SK-N-SH (cell line): ENCODE measurements around the gene KCNQ2. TPM values are rescaled to one million over a fixed set of nuclear protein-coding genes. Genes with fewer than 3 reads are reported as not detected.

ENCODE experiments used
- CTCF ChIA-PET: fragments of 300-600, 350-600 bp; formaldehyde crosslinking; extraction: SDS; loops from one replicate; lab custom pipeline; 2021; lab: Yijun Ruan, JAX
- POLR2A ChIA-PET: fragments of 350-600 bp; sonication (Branson Sonifier 250); formaldehyde crosslinking; extraction: SDS; loops from one replicate; lab custom pipeline; 2020; ENCODE audit warnings: antibody characterized with exemption, inconsistent platforms; lab: Yijun Ruan, JAX
- DNase-seq: peaks from one replicate; pipeline ENCODE4 v3.0.0; 2012
- H2AFZ ChIP-seq: fragments of 200-600 bp; sonication (generic); 2 replicates; pipeline ENCODE4 v1.8.1; 2016; ENCODE audit warnings: antibody characterized with exemption, mild to moderate bottlenecking, low read depth
- H3F3A ChIP-seq: fragments of 200-600 bp; sonication (generic); replicated peaks from 2 replicates; pipeline ENCODE3; 2016; ENCODE audit warnings: antibody characterized with exemption, mild to moderate bottlenecking; ENCODE audit not compliant: insufficient read depth
- H3K27ac ChIP-seq, 2 experiments: fragments of 200-500 bp in 1 of 2; fragments of 200-600 bp in 1 of 2; sonication (Bioruptor generic) in 1 of 2; sonication (generic), shearing (Covaris generic) in 1 of 2; 2 replicates each; pipeline versions ENCODE4 v1.5.1 to v1.6.1; 2014 to 2016; ENCODE audit warnings: low read depth in 2 of 2, inconsistent platforms in 1 of 2, low read length in 1 of 2, mild to moderate bottlenecking in 1 of 2, mixed read lengths in 1 of 2
- H3K27me3 ChIP-seq: fragments of 200-600 bp; sonication (generic), shearing (Covaris generic); 2 replicates; pipeline ENCODE4 v1.6.1; 2016; ENCODE audit warnings: mixed run types; ENCODE audit not compliant: insufficient read depth
- H3K36me3 ChIP-seq, 2 experiments: fragments of 200-500 bp in 1 of 2; fragments of 200-600 bp in 1 of 2; sonication (Bioruptor generic) in 1 of 2; sonication (generic) in 1 of 2; replicated peaks in 1 of 2; 2 replicates each; pipeline versions ENCODE3 to v1.5.1; 2014 to 2016; ENCODE audit warnings: low read length in 1 of 2, mild to moderate bottlenecking in 1 of 2; ENCODE audit not compliant: insufficient read depth in 2 of 2, control insufficient read depth in 1 of 2
- H3K4me1 ChIP-seq, 2 experiments: fragments of 200-500 bp in 1 of 2; fragments of 200-600 bp in 1 of 2; sonication (Bioruptor generic) in 1 of 2; sonication (generic), shearing (Covaris generic) in 1 of 2; 2 replicates each; pipeline versions ENCODE4 v1.5.1 to v1.6.1; 2014 to 2016; ENCODE audit warnings: low read depth in 1 of 2, low read length in 1 of 2, mixed run types in 1 of 2; ENCODE audit not compliant: insufficient read depth in 2 of 2, control insufficient read depth in 1 of 2
- H3K4me2 ChIP-seq: fragments of 200-600 bp; sonication (generic), shearing (Covaris generic); 2 replicates; pipeline ENCODE4 v1.6.1; 2017; ENCODE audit warnings: mixed run types
- H3K4me3 ChIP-seq, 2 experiments: fragments of 200-500 bp in 1 of 2; fragments of 200-600 bp in 1 of 2; sonication (Bioruptor generic) in 1 of 2; sonication (generic), shearing (Covaris generic) in 1 of 2; 2 replicates each; pipeline versions ENCODE4 v1.5.1 to v1.8.1; 2014 to 2016; ENCODE audit warnings: low read depth in 2 of 2, inconsistent platforms in 1 of 2, low read length in 1 of 2, mild to moderate bottlenecking in 1 of 2, mixed read lengths in 1 of 2, moderate library complexity in 1 of 2
- H3K79me2 ChIP-seq: fragments of 200-600 bp; sonication (generic); 2 replicates; pipeline ENCODE4 v1.8.1; 2017; ENCODE audit warnings: mild to moderate bottlenecking; ENCODE audit not compliant: insufficient read depth
- H3K9ac ChIP-seq: fragments of 200-600 bp; sonication (generic); 2 replicates; pipeline ENCODE4 v1.6.1; 2017; ENCODE audit warnings: mixed run types
- H3K9me2 ChIP-seq: fragments of 200-600 bp; sonication (generic); 2 replicates; pipeline ENCODE4 v1.6.1; 2017; ENCODE audit warnings: mixed run types
- H3K9me3 ChIP-seq: fragments of 200-600 bp; sonication (generic); 2 replicates; pipeline ENCODE4 v1.6.1; 2017; ENCODE audit warnings: mixed run types, mild to moderate bottlenecking, moderate library complexity
- H4K20me1 ChIP-seq: fragments of 200-600 bp; sonication (generic); 2 replicates; pipeline ENCODE4 v1.6.1; 2017; ENCODE audit warnings: mild to moderate bottlenecking, mixed run types; ENCODE audit not compliant: insufficient read depth
- CTCF ChIP-seq: fragments of 200-600 bp; sonication (generic); IDR thresholded peaks from 2 replicates; pipeline ENCODE4 v1.6.1; 2017; ENCODE audit warnings: antibody characterized with exemption, mild to moderate bottlenecking, moderate library complexity
- ELF1 ChIP-seq: IDR thresholded peaks from 2 replicates; pipeline ENCODE4 v1.4.0; 2012
- EZH2phosphoT487 ChIP-seq: fragments of 200-600 bp; sonication (generic); IDR thresholded peaks from 2 replicates; pipeline ENCODE4 v1.6.1; 2017; ENCODE audit warnings: low read depth, mixed run types, mild to moderate bottlenecking, antibody characterized with exemption, moderate library complexity, borderline replicate concordance
- FOSL2 ChIP-seq: IDR thresholded peaks from 2 replicates; pipeline ENCODE4 v1.4.0; 2012; ENCODE audit warnings: low read depth, mild to moderate bottlenecking, moderate library complexity, borderline replicate concordance
- GABPA ChIP-seq: IDR thresholded peaks from 2 replicates; pipeline ENCODE4 v1.4.0; 2012; ENCODE audit warnings: low read depth, mild to moderate bottlenecking
- MEF2A ChIP-seq: IDR thresholded peaks from 2 replicates; pipeline ENCODE4 v1.4.0; 2012; ENCODE audit warnings: low read depth, borderline replicate concordance
- MXI1 ChIP-seq: IDR thresholded peaks from 2 replicates; pipeline ENCODE4 v1.6.1; 2012; ENCODE audit warnings: mild to moderate bottlenecking, low read depth, low read length, improper control_type of control experiment
- PBX3 ChIP-seq: IDR thresholded peaks from 2 replicates; pipeline ENCODE4; 2012
- POLR2AphosphoS5 ChIP-seq: IDR thresholded peaks from 2 replicates; pipeline ENCODE4 v1.6.1; 2012; ENCODE audit warnings: low read depth, low read length
- REST ChIP-seq: IDR thresholded peaks from 2 replicates; pipeline ENCODE4 v1.6.1; 2012; ENCODE audit warnings: mild to moderate bottlenecking, low read depth, low read length, moderate library complexity
- SIN3A ChIP-seq: IDR thresholded peaks from 2 replicates; pipeline ENCODE4 v1.6.1; 2012; ENCODE audit warnings: low read depth, mild to moderate bottlenecking, low read length, moderate library complexity, borderline replicate concordance
- SMC3 ChIP-seq: IDR thresholded peaks from 2 replicates; pipeline ENCODE4 v1.6.1; 2012; ENCODE audit warnings: low read depth, low read length, improper control_type of control experiment
- TAF1 ChIP-seq: IDR thresholded peaks from 2 replicates; pipeline ENCODE4 v1.6.1; 2012; ENCODE audit warnings: low read depth, mild to moderate bottlenecking, low read length, moderate library complexity, borderline replicate concordance
- TCF12 ChIP-seq: IDR thresholded peaks from 2 replicates; pipeline ENCODE4 v1.4.0; 2012
- TEAD4 ChIP-seq: IDR thresholded peaks from 2 replicates; pipeline ENCODE4 v1.4.0; 2012; ENCODE audit warnings: mild to moderate bottlenecking, borderline replicate concordance; ENCODE audit not compliant: insufficient read depth
- USF1 ChIP-seq: IDR thresholded peaks from 2 replicates; pipeline ENCODE4 v1.4.0; 2012; ENCODE audit warnings: low read depth, borderline replicate concordance
- YY1 ChIP-seq: IDR thresholded peaks from 2 replicates; pipeline ENCODE4 v1.4.0; 2012; ENCODE audit warnings: low read depth, mild to moderate bottlenecking
- WGBS: methylation state at CpG from one replicate; pipeline ENCODE4 v1.1.6; 2017; ENCODE audit warnings: low lambda C conversion rate; 5-methylcytosine and 5-hydroxymethylcytosine counted together
- polyA plus RNA-seq, 3 experiments: library from polyadenylated mRNA; depleted of rRNA; stranded (reverse); fragments of >200 nt; gene quantifications; 2 replicates each; pipeline ENCODE4 v1.2.3, GENCODE V29; 2012

The KCNQ2 gene
- polyA plus RNA-seq, 1 of the 3 experiments (the other 2 are of a cell fraction), result 3.9 TPM

- H4K20me1 ChIP-seq, result no peaks in the 10 kb centered on the region
- no peaks in the 10 kb centered on the region for H3K27me3 ChIP-seq
- H3K27ac ChIP-seq, result peak overlapping the region in 1 of 2 experiments; percentile 8; a peak in 1 of 4 replicates
- TF ChIP-seq PBX3, result no peak
- TF ChIP-seq REST, result no peak
- no peak for TF ChIP-seq SIN3A
- TF ChIP-seq CTCF, result no peak
- TF ChIP-seq MXI1, result no peak
- no peak for TF ChIP-seq EZH2phosphoT487
- TF ChIP-seq ELF1, result no peak
- no peak for TF ChIP-seq USF1
- no peak for TF ChIP-seq SMC3
- no peak for TF ChIP-seq MEF2A
- TF ChIP-seq TAF1, result no peak
- TF ChIP-seq POLR2AphosphoS5, result no peak
- TF ChIP-seq YY1, result no peak
- no peak for TF ChIP-seq TCF12
- TF ChIP-seq TEAD4, result no peak
- TF ChIP-seq GABPA, result no peak
- TF ChIP-seq FOSL2, result no peak
- TF ChIP-seq, all 33 proteins: peak for 0
- CTCF ChIA-PET, result interaction anchor here (0.6 to 2.5 kb wide), 6 partner anchors 11 to 762 kb away, joined by 3 to 7 read pairs (median 3); no protein-coding TSS in a partner anchor
- Histone ChIP-seq H3F3A (no peaks in the 10 kb centered on the region), H3K4me1 (peaks cover 0 to 44% of the 10 kb centered on the region in 2 experiments; a peak in 1 of 4 replicates), H3K9ac (no peak overlapping the region), H3K9me2 (no peaks in the 10 kb centered on the region), H3K9me3 (no peaks in the 10 kb centered on the region), H3K79me2 (no peaks in the 10 kb centered on the region), H3K4me2 (no peak overlapping the region), H2AFZ (no peak overlapping the region), H3K4me3 (no peak overlapping the region), H3K36me3 (no peaks in the 10 kb centered on the region)
- no peak for DNase-seq
- 52% methylated on average over 4 of the region's 15 CpGs for WGBS
- POLR2A ChIA-PET, result interaction anchor here (1.1 to 1.6 kb wide), 2 partner anchors 18 to 75 kb away, joined by 3 to 4 read pairs; no protein-coding TSS in a partner anchor
Observed at GRCh38 chr20:63445075-63445734, 27.2 kb downstream of the KCNQ2 start.
